GM12878 (cell line): ENCODE data around the gene CLTCL1.

Source experiments
- JUNB ChIP-seq: IDR thresholded peaks from 2 replicates; pipeline ENCODE4 v1.6.1; 2016; ENCODE audit warnings: antibody characterized with exemption, mild to moderate bottlenecking
- NR2C2 ChIP-seq: IDR thresholded peaks from 2 replicates; pipeline ENCODE4 v1.6.1; 2011; ENCODE audit warnings: borderline replicate concordance, low read depth; ENCODE audit not compliant: control insufficient read depth, insufficient read length
- TF ChIP-seq, protein P1 (sequence below), 3 experiments: IDR thresholded peaks in 2 of 3; conservative IDR thresholded peaks in 1 of 3; 2 replicates each; pipeline ENCODE4 v1.5.1; 2011; ENCODE audit warnings: low read depth in 3 of 3, low read length in 3 of 3, mild to moderate bottlenecking in 3 of 3, control low read depth in 2 of 3, moderate library complexity in 2 of 3, inconsistent platforms in 1 of 3, mixed read lengths in 1 of 3; ENCODE audit not compliant: control insufficient read depth in 2 of 3, insufficient read depth in 1 of 3; ENCODE audit errors: extremely low read depth in 1 of 3

DNA sequence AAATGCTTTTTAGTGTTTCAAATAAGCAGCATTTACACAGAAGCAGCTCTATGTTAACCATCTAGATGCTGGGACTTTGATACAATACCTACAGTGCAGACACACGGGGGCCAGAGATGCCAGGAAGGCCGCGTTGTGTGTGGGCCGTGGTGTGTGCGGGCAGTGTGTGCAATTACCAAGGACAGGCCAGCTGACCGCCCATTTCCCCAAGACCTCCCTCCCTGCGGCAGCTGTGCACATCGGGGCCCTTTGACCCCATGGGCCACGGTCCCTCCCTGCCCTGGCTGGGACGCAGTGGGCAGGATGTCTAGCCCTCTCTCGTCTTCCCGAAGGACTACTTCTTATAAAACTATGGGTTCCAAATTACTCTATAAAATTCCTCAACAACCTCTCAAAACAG is 38.4 kb downstream of the CLTCL1 start:
- TF ChIP-seq, protein P1, sequence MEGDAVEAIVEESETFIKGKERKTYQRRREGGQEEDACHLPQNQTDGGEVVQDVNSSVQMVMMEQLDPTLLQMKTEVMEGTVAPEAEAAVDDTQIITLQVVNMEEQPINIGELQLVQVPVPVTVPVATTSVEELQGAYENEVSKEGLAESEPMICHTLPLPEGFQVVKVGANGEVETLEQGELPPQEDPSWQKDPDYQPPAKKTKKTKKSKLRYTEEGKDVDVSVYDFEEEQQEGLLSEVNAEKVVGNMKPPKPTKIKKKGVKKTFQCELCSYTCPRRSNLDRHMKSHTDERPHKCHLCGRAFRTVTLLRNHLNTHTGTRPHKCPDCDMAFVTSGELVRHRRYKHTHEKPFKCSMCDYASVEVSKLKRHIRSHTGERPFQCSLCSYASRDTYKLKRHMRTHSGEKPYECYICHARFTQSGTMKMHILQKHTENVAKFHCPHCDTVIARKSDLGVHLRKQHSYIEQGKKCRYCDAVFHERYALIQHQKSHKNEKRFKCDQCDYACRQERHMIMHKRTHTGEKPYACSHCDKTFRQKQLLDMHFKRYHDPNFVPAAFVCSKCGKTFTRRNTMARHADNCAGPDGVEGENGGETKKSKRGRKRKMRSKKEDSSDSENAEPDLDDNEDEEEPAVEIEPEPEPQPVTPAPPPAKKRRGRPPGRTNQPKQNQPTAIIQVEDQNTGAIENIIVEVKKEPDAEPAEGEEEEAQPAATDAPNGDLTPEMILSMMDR (IDR thresholded peaks at IDR 0.05 in 2 of 3, conservative IDR thresholded peaks at IDR 0.05 in 1 of 3; ENCODE audit: control insufficient read depth in 2 of 3, extremely low read depth in 1 of 3, insufficient read depth in 1 of 3, low read depth in 3 of 3, low read length in 3 of 3): no peak
- TF ChIP-seq JUNB (no peak), NR2C2 (no peak)
